GM18861 (cell line): ENCODE measurements around the gene ZNF618.
"Not testable (repeated sequence)": the region's sequence is repeated elsewhere in the genome, so short reads cannot be mapped to it uniquely, and the experiment has no call there.

Experiments used
- ATAC-seq: cut with Tn5 transposase; IDR thresholded peaks from one replicate; pipeline ENCODE4 v1.9.1; 2021; ENCODE audit not compliant: unreplicated experiment

The ZNF618 gene

DNA sequence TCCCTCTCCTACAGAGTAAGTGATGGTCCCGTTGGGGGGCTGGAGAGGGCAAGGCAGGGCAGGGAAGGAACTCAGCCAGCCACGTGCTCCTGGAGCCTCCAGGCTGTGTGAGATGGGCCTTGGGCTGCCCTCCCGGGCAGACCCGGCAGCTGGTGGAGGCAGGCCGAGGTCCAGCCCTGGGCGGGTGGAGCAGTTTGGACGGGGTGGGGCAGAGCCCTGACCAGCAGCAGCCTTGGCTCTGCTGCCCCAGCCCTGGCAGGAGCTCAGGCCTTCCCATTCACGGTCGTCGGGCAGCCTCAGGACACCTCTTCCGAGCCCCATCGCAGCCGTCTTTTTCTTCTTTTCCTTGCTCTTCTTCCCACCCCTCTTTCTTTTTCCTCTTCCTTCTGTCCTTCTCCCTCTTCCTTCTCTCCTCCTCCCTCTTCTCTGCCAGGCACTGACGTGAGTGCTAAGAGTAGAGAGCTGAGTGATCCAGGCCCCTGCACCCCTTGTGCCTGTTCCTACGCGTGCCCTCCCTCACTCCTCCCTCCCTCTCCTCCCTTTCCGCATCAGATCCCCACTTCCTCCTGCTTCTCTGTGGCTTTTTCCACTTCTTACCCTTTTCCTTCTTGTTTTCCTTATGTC, 159.2 kb downstream of the ZNF618 start:
- no peak for ATAC-seq

- no peak for ATAC-seq
Measured at GRCh38 chr9:114035845-114036801, 160.0 kb downstream of the ZNF618 start.

DNA sequence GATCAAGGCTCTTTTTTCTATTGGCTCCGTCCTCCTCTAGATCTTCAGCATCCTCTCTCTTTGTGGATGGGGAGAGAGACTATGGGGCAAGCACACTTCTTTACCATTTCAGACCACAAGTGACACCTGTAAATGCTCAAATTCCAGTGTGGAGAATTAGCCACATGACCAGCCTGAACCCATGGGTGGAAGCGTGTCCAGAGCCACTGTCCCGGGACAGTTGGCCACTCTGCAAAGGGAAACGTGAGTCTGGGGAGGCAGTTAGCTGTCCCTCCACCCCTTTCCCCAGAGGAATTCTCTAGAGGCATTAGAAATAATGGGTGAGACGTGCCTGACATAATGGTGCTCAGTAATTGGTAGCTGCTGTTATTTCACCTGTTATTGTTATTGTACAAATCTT, 161.1 kb downstream of the ZNF618 start:
- ATAC-seq = no peak

DNA sequence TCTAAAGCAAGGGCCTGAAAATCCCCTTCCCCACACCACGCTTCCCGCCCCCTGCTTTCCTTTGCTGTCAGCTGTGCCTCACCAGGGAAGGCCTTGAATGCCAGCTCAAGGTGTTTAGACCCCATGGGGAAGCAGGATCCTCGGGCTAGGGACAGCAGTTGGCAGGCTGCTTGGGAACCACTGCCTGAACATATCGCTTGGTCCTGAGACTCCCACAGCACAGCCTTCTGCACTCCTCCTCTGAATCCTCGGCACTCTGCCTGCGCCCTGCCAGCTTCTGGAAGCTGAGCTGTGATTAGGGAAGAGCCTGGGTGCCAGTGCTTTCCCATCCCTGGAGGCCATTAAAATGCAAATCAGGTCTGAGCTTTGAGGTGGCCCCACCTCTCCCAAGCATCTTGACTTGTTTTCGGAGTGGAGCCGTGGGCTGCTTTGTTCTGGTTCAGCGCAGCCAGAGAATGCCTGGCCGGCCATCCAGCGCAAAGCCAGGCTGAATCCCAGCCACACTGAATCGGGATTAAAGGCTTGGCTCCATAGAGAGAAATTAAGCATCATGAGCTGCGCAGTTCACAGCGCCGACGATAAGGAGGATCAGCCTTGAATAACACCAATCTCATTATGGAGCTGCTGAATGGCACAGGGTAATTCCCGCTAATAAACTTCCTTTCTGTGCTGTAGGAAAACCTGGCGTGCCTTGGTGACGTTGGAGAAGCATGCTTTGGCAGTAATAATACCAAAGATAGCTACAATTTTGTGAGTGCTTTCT, 162.0 kb downstream of the ZNF618 start:
- ATAC-seq = no peak

GRCh38 chr9:114038724-114039313, 162.7 kb downstream of the ZNF618 start:
- no peak for ATAC-seq

GRCh38 chr9:114039484-114039883, 163.4 kb downstream of the ZNF618 start:
- no peak for ATAC-seq

DNA sequence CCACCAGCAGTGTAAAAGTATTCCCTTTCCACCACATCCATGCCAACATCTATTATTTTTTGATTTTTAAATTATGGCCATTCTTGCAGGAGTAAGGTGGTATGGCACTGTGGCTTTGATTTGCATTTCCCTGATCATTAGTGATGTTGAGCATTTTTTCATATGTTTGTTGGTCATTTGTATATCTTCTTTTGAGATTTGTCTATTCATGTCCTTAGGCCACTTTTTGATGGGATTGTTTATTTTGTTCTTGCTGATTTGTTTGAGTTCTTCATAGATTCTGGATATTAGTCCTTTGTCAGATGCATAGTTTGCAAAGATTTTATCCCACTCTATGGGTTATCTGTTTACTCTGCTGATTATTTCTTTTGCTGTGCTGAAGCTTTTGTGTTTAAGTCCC, 167.6 kb downstream of the ZNF618 start:
- not testable (repeated sequence) for ATAC-seq

GRCh38 chr9:114046237-114046755, 170.2 kb downstream of the ZNF618 start:
- no peak for ATAC-seq

GRCh38 chr9:114046875-114047274, 170.8 kb downstream of the ZNF618 start:
- no peak for ATAC-seq

- no peak for ATAC-seq
Measured at GRCh38 chr9:114047717-114048116, 171.6 kb downstream of the ZNF618 start.

- ATAC-seq = no peak
Measured at GRCh38 chr9:114048533-114049415, 172.7 kb downstream of the ZNF618 start.

DNA sequence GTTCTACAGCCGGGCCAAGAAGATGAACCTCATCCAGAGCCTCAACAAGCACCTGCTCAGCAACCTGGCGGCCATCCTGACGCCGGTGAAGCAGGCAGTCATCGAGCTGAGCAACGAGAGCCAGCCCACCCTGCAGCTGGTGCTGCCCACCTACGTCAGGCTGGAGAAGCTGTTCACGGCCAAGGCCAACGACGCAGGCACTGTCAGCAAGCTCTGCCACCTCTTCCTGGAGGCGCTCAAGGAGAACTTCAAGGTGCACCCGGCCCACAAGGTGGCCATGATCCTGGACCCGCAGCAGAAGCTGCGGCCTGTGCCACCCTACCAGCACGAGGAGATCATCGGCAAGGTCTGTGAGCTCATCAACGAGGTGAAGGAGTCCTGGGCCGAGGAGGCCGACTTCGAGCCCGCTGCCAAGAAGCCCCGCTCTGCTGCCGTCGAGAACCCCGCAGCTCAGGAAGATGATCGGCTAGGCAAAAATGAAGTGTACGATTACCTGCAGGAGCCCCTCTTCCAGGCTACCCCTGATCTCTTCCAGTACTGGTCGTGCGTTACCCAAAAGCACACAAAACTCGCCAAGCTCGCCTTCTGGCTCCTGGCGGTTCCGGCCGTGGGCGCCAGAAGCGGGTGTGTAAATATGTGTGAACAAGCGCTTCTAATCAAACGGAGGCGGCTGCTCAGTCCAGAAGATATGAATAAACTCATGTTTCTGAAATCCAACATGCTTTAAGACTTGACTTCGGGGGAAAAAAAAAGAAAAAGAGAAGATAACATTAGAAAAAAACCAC, 173.5 kb downstream of the ZNF618 start:
- ATAC-seq = no peak

- ATAC-seq = no peak
Measured at GRCh38 chr9:114050226-114050568, 174.1 kb downstream of the ZNF618 start.

- ATAC-seq = no peak
Measured at GRCh38 chr9:114050646-114051045, 174.5 kb downstream of the ZNF618 start.

DNA sequence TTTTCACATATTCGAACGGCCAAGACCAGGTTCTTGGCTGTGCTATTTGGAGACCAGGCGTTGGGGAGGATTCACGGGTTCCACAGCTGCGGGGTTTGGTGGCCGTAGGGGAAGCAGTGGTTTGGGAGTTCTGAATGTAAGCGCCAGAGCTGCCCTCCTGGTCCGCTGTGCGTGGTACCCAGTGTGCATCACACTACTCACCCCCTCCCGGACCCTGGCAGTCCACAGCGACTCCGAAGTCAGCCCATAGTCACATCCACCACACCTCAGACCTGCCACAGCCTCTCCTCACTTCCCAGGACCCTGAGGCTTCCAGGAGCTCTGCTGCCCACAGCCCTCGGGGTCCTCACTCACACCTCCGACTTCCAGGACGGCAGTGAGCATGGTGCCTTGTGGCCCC, 175.2 kb downstream of the ZNF618 start:
- ATAC-seq = no peak

DNA sequence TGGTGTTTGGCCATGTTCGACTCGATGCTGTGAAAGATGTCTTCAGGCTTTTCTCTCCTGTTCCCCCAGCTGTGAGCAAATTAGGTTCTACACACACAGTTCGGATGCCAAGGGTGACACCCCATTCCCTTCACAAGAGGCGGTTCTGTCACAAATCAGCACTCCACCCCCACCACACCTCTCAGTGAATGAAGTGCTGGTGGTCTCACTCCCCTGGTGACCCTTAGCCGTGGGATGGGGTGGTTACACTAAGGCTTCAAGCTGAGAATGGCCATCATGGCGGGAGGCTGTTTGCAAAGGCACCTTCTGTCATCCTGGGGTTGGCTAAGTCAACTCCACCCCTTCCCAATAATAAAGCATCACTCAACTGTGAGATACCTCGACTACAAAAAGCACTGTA, 175.6 kb downstream of the ZNF618 start:
- ATAC-seq = no peak

DNA sequence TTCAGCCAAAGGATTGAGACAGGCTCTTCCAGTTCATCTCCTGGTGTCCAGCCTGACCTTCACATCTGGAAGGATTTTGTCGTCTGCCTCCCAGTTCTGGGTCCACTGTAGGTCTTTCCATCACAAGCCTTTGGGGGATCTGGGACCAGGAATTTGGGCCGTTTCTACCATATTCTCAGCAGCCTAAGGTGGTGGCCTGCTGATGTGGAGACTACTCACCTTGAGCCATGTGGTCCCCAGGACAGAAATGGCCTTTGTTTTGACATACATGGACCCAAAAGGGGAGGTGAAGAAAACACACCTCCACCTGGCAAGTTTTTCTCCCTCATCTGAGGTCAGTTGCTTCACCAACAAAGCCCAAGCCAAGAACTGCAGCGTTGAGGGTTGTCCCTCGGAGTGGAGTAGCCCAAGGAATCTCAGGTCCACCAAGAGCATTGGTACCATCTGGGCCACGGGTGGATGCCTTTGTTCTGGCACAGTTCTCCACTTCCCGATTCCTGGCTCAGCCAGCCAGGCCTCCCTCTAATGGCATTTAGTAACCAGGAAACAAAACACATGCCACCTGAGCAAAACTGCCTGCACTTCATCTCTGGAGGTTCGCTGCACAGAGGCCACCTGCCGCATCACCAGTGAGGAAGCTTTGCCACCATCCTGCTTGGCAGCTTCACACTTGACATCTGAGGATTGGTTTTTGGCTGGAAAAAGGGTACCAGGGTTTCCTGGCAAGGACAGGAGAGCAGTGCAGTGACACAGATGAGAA, 177.3 kb downstream of the ZNF618 start:
- no peak for ATAC-seq

GRCh38 chr9:114054191-114054690, 178.1 kb downstream of the ZNF618 start:
- no peak for ATAC-seq
